ENCODE results near the gene CLASP2.
"Not testable (repeated sequence)": the region's sequence is repeated elsewhere in the genome, so short reads cannot be mapped to it uniquely, and the experiment has no call there.

The CLASP2 gene

GRCh38 chr3:33694944-33695343, 23.1 kb downstream of the CLASP2 start:
- no peak for DNase-seq (ENCODE audit: low read depth)
- no peak overlapping the region for H3K4me3 ChIP-seq (ENCODE audit: low read depth, low read length)

- no peak for DNase-seq (ENCODE audit: low read depth)
- H3K4me3 ChIP-seq (ENCODE audit: low read depth, low read length) = no peak overlapping the region
These were observed 27.7 kb downstream of the CLASP2 start for GRCh38 chr3:33690341-33690740.

GRCh38 chr3:33687406-33688010, 30.5 kb downstream of the CLASP2 start:
- no peak overlapping the region for H3K4me3 ChIP-seq (ENCODE audit: low read depth, low read length)
- peak; percentile 22 for DNase-seq (ENCODE audit: low read depth)

- no peak for DNase-seq (ENCODE audit: low read depth)
- no peak overlapping the region for H3K4me3 ChIP-seq (ENCODE audit: low read depth, low read length)
These were observed 35.3 kb downstream of the CLASP2 start for GRCh38 chr3:33682770-33683169.

- DNase-seq (ENCODE audit: low read depth) = no peak
- no peak overlapping the region for H3K4me3 ChIP-seq (ENCODE audit: low read depth, low read length)
These were observed 36.4 kb downstream of the CLASP2 start for GRCh38 chr3:33681667-33682066.

GRCh38 chr3:33678073-33678472, 40.0 kb downstream of the CLASP2 start:
- H3K4me3 ChIP-seq (ENCODE audit: low read depth, low read length) = no peak overlapping the region
- no peak for DNase-seq (ENCODE audit: low read depth)

GRCh38 chr3:33673436-33673835, 44.6 kb downstream of the CLASP2 start:
- H3K4me3 ChIP-seq (ENCODE audit: low read depth, low read length); DNase-seq (ENCODE audit: low read depth): not testable (repeated sequence)

- DNase-seq (ENCODE audit: low read depth) = no peak
- no peak overlapping the region for H3K4me3 ChIP-seq (ENCODE audit: low read depth, low read length)
These were observed 49.4 kb downstream of the CLASP2 start for GRCh38 chr3:33668618-33669017.

GRCh38 chr3:33665294-33665693, 52.8 kb downstream of the CLASP2 start:
- no peak overlapping the region for H3K4me3 ChIP-seq (ENCODE audit: low read depth, low read length)
- DNase-seq (ENCODE audit: low read depth) = no peak

GRCh38 chr3:33664195-33664594, 53.9 kb downstream of the CLASP2 start:
- DNase-seq (ENCODE audit: low read depth) = peak; percentile 74
- no peak overlapping the region for H3K4me3 ChIP-seq (ENCODE audit: low read depth, low read length)

GRCh38 chr3:33663042-33663441, 55.0 kb downstream of the CLASP2 start:
- no peak overlapping the region for H3K4me3 ChIP-seq (ENCODE audit: low read depth, low read length)
- no peak for DNase-seq (ENCODE audit: low read depth)

GRCh38 chr3:33659856-33660434, 58.1 kb downstream of the CLASP2 start:
- peak overlapping the region; percentile 41 for H3K4me3 ChIP-seq (ENCODE audit: low read depth, low read length)
- no peak for DNase-seq (ENCODE audit: low read depth)

GRCh38 chr3:33658991-33659848, 58.8 kb downstream of the CLASP2 start:
- peak overlapping the region; percentile 41 for H3K4me3 ChIP-seq (ENCODE audit: low read depth, low read length)
- DNase-seq (ENCODE audit: low read depth) = peak; percentile 58

GRCh38 chr3:33658621-33658990, 59.4 kb downstream of the CLASP2 start:
- peak overlapping the region; percentile 41 for H3K4me3 ChIP-seq (ENCODE audit: low read depth, low read length)
- no peak for DNase-seq (ENCODE audit: low read depth)

GRCh38 chr3:33658039-33658438, 60.0 kb downstream of the CLASP2 start:
- H3K4me3 ChIP-seq (ENCODE audit: low read depth, low read length) = peak overlapping the region; percentile 41
- DNase-seq (ENCODE audit: low read depth) = no peak

GRCh38 chr3:33652736-33653135, 65.3 kb downstream of the CLASP2 start:
- H3K4me3 ChIP-seq (ENCODE audit: low read depth, low read length) = no peak overlapping the region
- no peak for DNase-seq (ENCODE audit: low read depth)

- H3K4me3 ChIP-seq (ENCODE audit: low read depth, low read length); DNase-seq (ENCODE audit: low read depth): not testable (repeated sequence)
These were observed 67.0 kb downstream of the CLASP2 start for GRCh38 chr3:33651101-33651500.

GRCh38 chr3:33650495-33650894, 67.6 kb downstream of the CLASP2 start:
- DNase-seq (ENCODE audit: low read depth) = no peak

GRCh38 chr3:33648793-33649192, 69.3 kb downstream of the CLASP2 start:
- no peak overlapping the region for H3K4me3 ChIP-seq (ENCODE audit: low read depth, low read length)
- no peak for DNase-seq (ENCODE audit: low read depth)

More at GRCh38 chr3:33650495-33650894, 67.6 kb downstream of the CLASP2 start:
- no peak overlapping the region for H3K4me3 ChIP-seq (ENCODE audit: low read depth, low read length)

GRCh38 chr3:33646406-33646805, 71.6 kb downstream of the CLASP2 start:
- H3K4me3 ChIP-seq (ENCODE audit: low read depth, low read length) = no peak overlapping the region
- DNase-seq (ENCODE audit: low read depth) = no peak
